HG02852 (cell line): ENCODE results near the gene CD209.
A peak's percentile ranks its signal among the peaks of the same experiment; 100 is the strongest.

Source experiments
- ATAC-seq: cut with Tn5 transposase; IDR thresholded peaks from one replicate; pipeline ENCODE4 v1.9.1; 2021; ENCODE audit warnings: mild to moderate bottlenecking, moderate library complexity; ENCODE audit not compliant: unreplicated experiment

CD209 gene

GRCh38 chr19:7706188-7706954 lies 41.0 kb downstream of the CD209 start:
- no peak for ATAC-seq

GRCh38 chr19:7705387-7706187 lies 41.7 kb downstream of the CD209 start:
- peak; percentile 55 for ATAC-seq

GRCh38 chr19:7704280-7705060 lies 42.9 kb downstream of the CD209 start:
- no peak for ATAC-seq

GRCh38 chr19:7703332-7703731 lies 44.0 kb downstream of the CD209 start:
- ATAC-seq, result no peak

- ATAC-seq, result peak; percentile 58
Observed at GRCh38 chr19:7701654-7702457, 45.5 kb downstream of the CD209 start, which contains the start of gene FCER2. TSS of gene FCER2 (minus strand) at chr19:7702131. CDS start at chr19:7699760, 2,371 bp downstream.

- ATAC-seq, result no peak
Observed at GRCh38 chr19:7701049-7701653, 46.2 kb downstream of the CD209 start.

- no peak for ATAC-seq
Observed at GRCh38 chr19:7699417-7700401, 47.6 kb downstream of the CD209 start.

GRCh38 chr19:7699003-7699402 lies 48.3 kb downstream of the CD209 start:
- no peak for ATAC-seq

- no peak for ATAC-seq
Observed at GRCh38 chr19:7698583-7698982, 48.8 kb downstream of the CD209 start.

- ATAC-seq, result no peak
Observed at GRCh38 chr19:7697721-7698287, 49.5 kb downstream of the CD209 start.

- ATAC-seq, result no peak
Observed at GRCh38 chr19:7694499-7694898, 52.8 kb downstream of the CD209 start.

- ATAC-seq, result no peak
Observed at GRCh38 chr19:7692417-7693088, 54.8 kb downstream of the CD209 start.

GRCh38 chr19:7691497-7691896 lies 55.8 kb downstream of the CD209 start:
- no peak for ATAC-seq

GRCh38 chr19:7690779-7691258 lies 56.5 kb downstream of the CD209 start:
- ATAC-seq, result no peak
